HCT116 (cell line): ENCODE results near the gene TRIM9. TPM values are rescaled to one million over a fixed set of nuclear protein-coding genes. Genes with fewer than 3 reads are reported as not detected.

Experiments
- ATAC-seq: fragments of 200-7000 bp; cut with Tn5 transposase; 2 replicates; pipeline ENCODE4 v1.9.1; 2020; ENCODE audit warnings: mild to moderate bottlenecking, moderate library complexity
- BruUV-seq: library from RNA; stranded (reverse); fragments of 400-500 nt; replicated peaks from 2 replicates; lab custom pipeline; 2021; lab: Mats Ljungman, UMichigan
- CTCF ChIA-PET: fragments of 300-600 bp; sonication (Branson Sonifier 250); formaldehyde crosslinking; loops from one replicate; lab custom pipeline; 2021; ENCODE audit warnings: antibody characterized with exemption; lab: Charles Lee
- POLR2A ChIA-PET: fragments of 300-600, 350-600 bp; sonication (Branson Sonifier 250); formaldehyde crosslinking; loops from one replicate; lab custom pipeline; 2021; ENCODE audit warnings: antibody characterized with exemption; lab: Charles Lee
- RAD21 ChIA-PET, 2 experiments: fragments of 300-600 bp; sonication (Branson Sonifier 250); formaldehyde crosslinking; loops; one replicate each; lab custom pipeline; 2023; ENCODE audit warnings: low total read pairs in 2 of 2; ENCODE audit not compliant: uncharacterized antibody in 2 of 2, unreplicated experiment in 2 of 2, low non-redundant PET in 1 of 2; lab: Charles Lee
- DNase-seq: peaks from one replicate; pipeline ENCODE4 v3.0.0-alpha.2; 2010; ENCODE audit warnings: low read depth, low spot score
- H2AFZ ChIP-seq: fragments of 200-600 bp; shearing (Covaris generic), sonication (generic); 2 replicates; pipeline ENCODE4 v1.6.1; 2017; ENCODE audit warnings: low read depth, mixed run types, mixed read lengths, antibody characterized with exemption, low read length; ENCODE audit not compliant: poor library complexity, severe bottlenecking
- H3K27ac ChIP-seq: 2 replicates; pipeline ENCODE4 v1.5.1; 2012; ENCODE audit warnings: low read depth, low read length
- H3K27me3 ChIP-seq: fragments of 200-600 bp; sonication (generic); 2 replicates; pipeline ENCODE4 v1.6.1; 2016; ENCODE audit warnings: mixed run types, low read length, mixed read lengths; ENCODE audit not compliant: insufficient read depth
- H3K36me3 ChIP-seq, 2 experiments: fragments of 200-500 bp in 1 of 2; fragments of 200-600 bp in 1 of 2; sonication (Bioruptor generic) in 1 of 2; sonication (generic) in 1 of 2; 2 replicates each; pipeline versions ENCODE4 v1.5.1 to v1.6.1; 2014 to 2016; ENCODE audit warnings: low read length in 2 of 2, inconsistent platforms in 1 of 2, mixed read lengths in 1 of 2, mixed run types in 1 of 2; ENCODE audit not compliant: insufficient read depth in 2 of 2, control insufficient read depth in 1 of 2
- H3K4me1 ChIP-seq, 2 experiments: fragments of 200-600 bp in 1 of 2; sonication (generic) in 1 of 2; 2 replicates each; pipeline versions ENCODE4 v1.5.1 to v1.6.1; 2012 to 2017; ENCODE audit warnings: low read length in 2 of 2, inconsistent platforms in 1 of 2, mild to moderate bottlenecking in 1 of 2, mixed read lengths in 1 of 2, mixed run types in 1 of 2, moderate library complexity in 1 of 2; ENCODE audit not compliant: insufficient read depth in 2 of 2, control insufficient read depth in 1 of 2
- H3K4me2 ChIP-seq: fragments of 200-600 bp; sonication (generic); 2 replicates; pipeline ENCODE4 v1.6.1; 2017; ENCODE audit warnings: mixed run types, low read length, mixed read lengths
- H3K4me3 ChIP-seq, 2 experiments: fragments of 200-600 bp in 1 of 2; sonication (generic) in 1 of 2; replicated peaks in 1 of 2; 2 replicates each; pipeline ENCODE4 v1.5.1; 2011 to 2016; ENCODE audit warnings: low read length in 2 of 2, control low read depth in 1 of 2, low read depth in 1 of 2, mild to moderate bottlenecking in 1 of 2, mixed read lengths in 1 of 2, mixed run types in 1 of 2
- H3K79me2 ChIP-seq: fragments of 200-600 bp; sonication (generic); 2 replicates; pipeline ENCODE4 v1.6.1; 2017; ENCODE audit warnings: mild to moderate bottlenecking, mixed run types, low read length, moderate library complexity, mixed read lengths; ENCODE audit not compliant: insufficient read depth
- H3K9ac ChIP-seq: fragments of 200-600 bp; sonication (generic); 2 replicates; pipeline ENCODE4 v1.6.1; 2016; ENCODE audit warnings: low read length, mixed read lengths
- H3K9me2 ChIP-seq: fragments of 200-600 bp; sonication (generic), shearing (Covaris generic); 2 replicates; pipeline ENCODE4 v1.6.1; 2017; ENCODE audit warnings: mixed run types, mild to moderate bottlenecking, moderate library complexity; ENCODE audit not compliant: insufficient read depth
- H3K9me3 ChIP-seq, 2 experiments: fragments of 200-500 bp in 1 of 2; fragments of 200-600 bp in 1 of 2; sonication (Bioruptor generic) in 1 of 2; sonication (generic) in 1 of 2; 2 replicates each; pipeline ENCODE4 v1.6.1; 2014 to 2017; ENCODE audit warnings: low read length in 2 of 2, mixed read lengths in 2 of 2, inconsistent platforms in 1 of 2, low read depth in 1 of 2, mild to moderate bottlenecking in 1 of 2, mixed run types in 1 of 2, moderate library complexity in 1 of 2; ENCODE audit not compliant: control insufficient read depth in 1 of 2, insufficient read depth in 1 of 2
- H4K20me1 ChIP-seq: fragments of 200-600 bp; sonication (generic), shearing (Covaris generic); 2 replicates; pipeline ENCODE4 v1.6.1; 2017; ENCODE audit warnings: mixed run types, mild to moderate bottlenecking, moderate library complexity; ENCODE audit not compliant: insufficient read depth
- CEBPB ChIP-seq: IDR thresholded peaks from 2 replicates; pipeline ENCODE4 v1.6.1; 2012; ENCODE audit warnings: low read depth
- EGR1 ChIP-seq: IDR thresholded peaks from 2 replicates; pipeline ENCODE4 v1.6.1; 2012; ENCODE audit warnings: low read depth
- ELF1 ChIP-seq: IDR thresholded peaks from 2 replicates; pipeline ENCODE4 v1.6.1; 2012; ENCODE audit warnings: low read depth, borderline replicate concordance
- EZH2 ChIP-seq: fragments of 200-600 bp; sonication (generic); IDR thresholded peaks from 2 replicates; pipeline ENCODE4 v1.6.1; 2017; ENCODE audit warnings: antibody characterized with exemption, mixed run types
- EZH2phosphoT487 ChIP-seq: fragments of 200-600 bp; IDR thresholded peaks from 2 replicates; pipeline ENCODE4 v1.6.1; 2018; ENCODE audit warnings: antibody characterized with exemption, borderline replicate concordance
- FOSL1 ChIP-seq: IDR thresholded peaks from 2 replicates; pipeline ENCODE4 v1.6.1; 2012; ENCODE audit warnings: low read depth
- JUND ChIP-seq: IDR thresholded peaks from 2 replicates; pipeline ENCODE4 v1.6.1; 2012
- POLR2AphosphoS5 ChIP-seq: IDR thresholded peaks from 2 replicates; pipeline ENCODE4 v1.6.1; 2011; ENCODE audit warnings: mild to moderate bottlenecking, low read depth, low read length, moderate library complexity
- RAD21 ChIP-seq: IDR thresholded peaks from 2 replicates; pipeline ENCODE4 v1.6.1; 2012; ENCODE audit warnings: low read depth, mild to moderate bottlenecking
- SRF ChIP-seq: IDR thresholded peaks from 2 replicates; pipeline ENCODE4 v1.6.1; 2012; ENCODE audit warnings: low read depth
- TCF7L2 ChIP-seq: IDR thresholded peaks from 2 replicates; pipeline ENCODE4 v1.7.0; 2011; ENCODE audit warnings: borderline replicate concordance, inconsistent platforms; ENCODE audit not compliant: insufficient read depth, insufficient read length; ENCODE audit errors: extremely low read depth
- ZFX ChIP-seq: fragments of 450-650 bp; IDR thresholded peaks from 2 replicates; pipeline ENCODE4 v1.6.1; 2017
- ZNF274 ChIP-seq: fragments of 200-500 bp; sonication (Bioruptor generic); IDR thresholded peaks from 2 replicates; pipeline ENCODE4 v1.6.1; 2014; ENCODE audit warnings: mild to moderate bottlenecking, low read depth, low read length, inconsistent platforms
- intact Hi-C: fragments of 100-400 bp; cut with micrococcal nuclease; formaldehyde crosslinking; loops from 2 replicates; pipeline ENCODE4 v1.10.0; 2022
- total RNA-seq: library from RNA; stranded (reverse); gene quantifications from one replicate; pipeline ENCODE4 v1.2.1, GENCODE V29; 2021; ENCODE audit not compliant: unreplicated experiment
- TF ChIP-seq, protein P1 (sequence below): IDR thresholded peaks from 2 replicates; pipeline ENCODE4 v1.6.1; 2012
- TF ChIP-seq, protein P2 (sequence below): IDR thresholded peaks from 2 replicates; pipeline ENCODE4 v1.6.1; 2012
- TF ChIP-seq, protein P3 (sequence below): IDR thresholded peaks from 2 replicates; pipeline ENCODE4 v1.6.1; 2011; ENCODE audit warnings: mild to moderate bottlenecking, low read length, moderate library complexity; ENCODE audit not compliant: insufficient replicate concordance; ENCODE audit errors: extremely low read depth
- TF ChIP-seq, protein P4 (sequence below), 3 experiments: fragments of 200-600 bp in 1 of 3; sonication (generic) in 1 of 3; IDR thresholded peaks in 2 of 3; conservative IDR thresholded peaks in 1 of 3; 2 replicates each; pipeline ENCODE4 v1.5.1; 2012 to 2017; ENCODE audit warnings: low read depth in 2 of 3, low read length in 2 of 3, antibody characterized with exemption in 1 of 3, borderline replicate concordance in 1 of 3, control low read depth in 1 of 3, mild to moderate bottlenecking in 1 of 3, mixed read lengths in 1 of 3, mixed run types in 1 of 3, moderate library complexity in 1 of 3; ENCODE audit not compliant: insufficient read depth in 1 of 3

The TRIM9 gene
- total RNA-seq, 1 experiment from 2014 or later = 4.6 TPM

DNA sequence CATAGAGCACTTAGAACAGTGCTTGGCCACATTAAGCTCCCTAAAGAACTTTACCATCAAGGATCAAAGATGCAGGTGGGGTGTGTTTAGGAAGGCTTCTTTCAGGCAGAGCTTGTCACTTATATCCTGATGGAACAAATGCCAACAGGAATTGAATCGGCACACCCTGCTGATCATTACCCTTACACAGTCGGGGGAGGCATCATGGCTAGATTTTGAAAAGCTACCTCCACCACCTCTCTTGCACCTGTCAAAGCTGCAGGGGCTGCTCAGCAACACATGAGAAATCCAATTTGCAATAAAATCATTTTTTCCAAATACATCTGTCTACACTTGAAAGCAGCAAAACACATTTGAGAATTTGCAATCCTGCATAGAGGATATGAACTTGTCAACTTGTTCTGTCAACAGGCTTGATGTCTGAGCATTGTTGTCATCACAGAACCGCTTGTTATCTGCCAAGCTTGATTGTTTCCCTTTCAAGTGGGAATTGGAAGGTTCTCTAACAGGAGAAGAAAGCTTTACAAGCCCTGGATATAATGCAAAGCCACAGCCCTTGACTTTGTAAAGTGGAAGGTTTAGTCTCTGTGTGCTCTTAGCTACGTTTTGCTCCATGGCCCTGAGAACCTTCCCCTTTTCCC lies 24.6 kb upstream of the TRIM9 start:
- no peaks in the 10 kb centered on the region for H3K79me2 ChIP-seq
- TF ChIP-seq POLR2AphosphoS5 (no peak), ZNF274 (no peak), RAD21 (no peak), TCF7L2 (no peak), CEBPB (no peak)
- TF ChIP-seq, protein P1, sequence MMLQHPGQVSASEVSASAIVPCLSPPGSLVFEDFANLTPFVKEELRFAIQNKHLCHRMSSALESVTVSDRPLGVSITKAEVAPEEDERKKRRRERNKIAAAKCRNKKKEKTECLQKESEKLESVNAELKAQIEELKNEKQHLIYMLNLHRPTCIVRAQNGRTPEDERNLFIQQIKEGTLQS = no peak
- TF ChIP-seq, protein P2, sequence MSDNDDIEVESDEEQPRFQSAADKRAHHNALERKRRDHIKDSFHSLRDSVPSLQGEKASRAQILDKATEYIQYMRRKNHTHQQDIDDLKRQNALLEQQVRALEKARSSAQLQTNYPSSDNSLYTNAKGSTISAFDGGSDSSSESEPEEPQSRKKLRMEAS = no peak
- peaks cover 0 to 3% of the 10 kb centered on the region in 2 experiments; a peak in 1 of 4 replicates for H3K4me1 ChIP-seq
- POLR2A ChIA-PET = no interaction called here
- no peaks in the 10 kb centered on the region for H3K36me3 ChIP-seq
- H3K27me3 ChIP-seq = no peaks in the 10 kb centered on the region
- no peak for DNase-seq
- CTCF ChIA-PET = no interaction called here
- RAD21 ChIA-PET = no interaction called here
- H4K20me1 ChIP-seq = no peaks in the 10 kb centered on the region
- no peak for ATAC-seq
- H2AFZ ChIP-seq = no peak overlapping the region
- no peaks in the 10 kb centered on the region for H3K9me3 ChIP-seq
- H3K4me3 ChIP-seq = no peak overlapping the region
- intact Hi-C loops = no loop called here
- no peak overlapping the region for H3K27ac ChIP-seq
- no TSS peak for BruUV-seq
- H3K4me2 ChIP-seq = no peak overlapping the region
- no peak overlapping the region for H3K9ac ChIP-seq
- no peaks in the 10 kb centered on the region for H3K9me2 ChIP-seq

DNA sequence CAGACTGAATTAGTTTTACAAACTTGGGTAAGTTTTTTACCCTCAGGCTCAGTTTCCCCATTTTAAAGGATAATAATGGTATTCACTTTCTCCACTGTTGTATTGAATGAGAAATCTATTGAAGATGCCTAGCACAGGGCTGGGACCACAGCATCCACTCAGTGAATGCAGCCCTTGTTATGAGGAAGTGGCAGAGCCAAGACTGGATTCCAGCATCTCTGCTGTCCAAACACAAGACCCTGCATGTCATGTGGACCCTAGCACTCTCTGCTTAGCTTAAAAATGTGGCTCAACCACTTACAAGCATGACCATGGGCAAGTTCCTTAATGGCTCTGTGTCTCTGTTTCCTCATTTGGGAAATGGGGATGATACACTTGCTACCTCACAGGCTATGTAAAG lies 24.1 kb upstream of the TRIM9 start:
- intact Hi-C loops = no loop called here
- no peaks in the 10 kb centered on the region for H3K27me3 ChIP-seq
- H3K27ac ChIP-seq = no peak overlapping the region
- no peak overlapping the region for H3K4me2 ChIP-seq
- no TSS peak for BruUV-seq
- ChIA-PET POLR2A (no interaction called here), CTCF (no interaction called here), RAD21 (no interaction called here)
- H3K4me3 ChIP-seq = no peak overlapping the region
- H3K36me3 ChIP-seq = no peaks in the 10 kb centered on the region
- no peak overlapping the region for H3K9ac ChIP-seq
- no peaks in the 10 kb centered on the region for H3K9me3 ChIP-seq
- H3K9me2 ChIP-seq = no peaks in the 10 kb centered on the region
- ATAC-seq (no peak), DNase-seq (no peak)
- no peaks in the 10 kb centered on the region for H3K79me2 ChIP-seq
- peaks cover 0 to 3% of the 10 kb centered on the region in 2 experiments; a peak in 1 of 4 replicates for H3K4me1 ChIP-seq
- no peaks in the 10 kb centered on the region for H4K20me1 ChIP-seq
- no peak overlapping the region for H2AFZ ChIP-seq
- TF ChIP-seq RAD21 (no peak), FOSL1 (no peak), ZFX (no peak), JUND (no peak), EZH2phosphoT487 (no peak), ELF1 (no peak), EZH2 (no peak), SRF (no peak), EGR1 (no peak)
- TF ChIP-seq, protein P1 = no peak
- TF ChIP-seq, protein P3, sequence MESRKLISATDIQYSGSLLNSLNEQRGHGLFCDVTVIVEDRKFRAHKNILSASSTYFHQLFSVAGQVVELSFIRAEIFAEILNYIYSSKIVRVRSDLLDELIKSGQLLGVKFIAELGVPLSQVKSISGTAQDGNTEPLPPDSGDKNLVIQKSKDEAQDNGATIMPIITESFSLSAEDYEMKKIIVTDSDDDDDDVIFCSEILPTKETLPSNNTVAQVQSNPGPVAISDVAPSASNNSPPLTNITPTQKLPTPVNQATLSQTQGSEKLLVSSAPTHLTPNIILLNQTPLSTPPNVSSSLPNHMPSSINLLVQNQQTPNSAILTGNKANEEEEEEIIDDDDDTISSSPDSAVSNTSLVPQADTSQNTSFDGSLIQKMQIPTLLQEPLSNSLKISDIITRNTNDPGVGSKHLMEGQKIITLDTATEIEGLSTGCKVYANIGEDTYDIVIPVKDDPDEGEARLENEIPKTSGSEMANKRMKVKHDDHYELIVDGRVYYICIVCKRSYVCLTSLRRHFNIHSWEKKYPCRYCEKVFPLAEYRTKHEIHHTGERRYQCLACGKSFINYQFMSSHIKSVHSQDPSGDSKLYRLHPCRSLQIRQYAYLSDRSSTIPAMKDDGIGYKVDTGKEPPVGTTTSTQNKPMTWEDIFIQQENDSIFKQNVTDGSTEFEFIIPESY = no peak
- TF ChIP-seq, protein P4, sequence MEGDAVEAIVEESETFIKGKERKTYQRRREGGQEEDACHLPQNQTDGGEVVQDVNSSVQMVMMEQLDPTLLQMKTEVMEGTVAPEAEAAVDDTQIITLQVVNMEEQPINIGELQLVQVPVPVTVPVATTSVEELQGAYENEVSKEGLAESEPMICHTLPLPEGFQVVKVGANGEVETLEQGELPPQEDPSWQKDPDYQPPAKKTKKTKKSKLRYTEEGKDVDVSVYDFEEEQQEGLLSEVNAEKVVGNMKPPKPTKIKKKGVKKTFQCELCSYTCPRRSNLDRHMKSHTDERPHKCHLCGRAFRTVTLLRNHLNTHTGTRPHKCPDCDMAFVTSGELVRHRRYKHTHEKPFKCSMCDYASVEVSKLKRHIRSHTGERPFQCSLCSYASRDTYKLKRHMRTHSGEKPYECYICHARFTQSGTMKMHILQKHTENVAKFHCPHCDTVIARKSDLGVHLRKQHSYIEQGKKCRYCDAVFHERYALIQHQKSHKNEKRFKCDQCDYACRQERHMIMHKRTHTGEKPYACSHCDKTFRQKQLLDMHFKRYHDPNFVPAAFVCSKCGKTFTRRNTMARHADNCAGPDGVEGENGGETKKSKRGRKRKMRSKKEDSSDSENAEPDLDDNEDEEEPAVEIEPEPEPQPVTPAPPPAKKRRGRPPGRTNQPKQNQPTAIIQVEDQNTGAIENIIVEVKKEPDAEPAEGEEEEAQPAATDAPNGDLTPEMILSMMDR (IDR thresholded peaks at IDR 0.05 in 2 of 3, conservative IDR thresholded peaks at IDR 0.05 in 1 of 3; ENCODE audit: borderline replicate concordance in 1 of 3, insufficient read depth in 1 of 3, low read depth in 2 of 3, low read length in 2 of 3) = no peak
